Thoracic aorta (tissue), 2 donors: ENCODE measurements around the gene RPL39L. TPM values are rescaled to one million over a fixed set of nuclear protein-coding genes. Genes with fewer than 3 reads are reported as not detected.

ENCODE experiments used
- ATAC-seq: fragments of 150-250 bp; one replicate; pipeline ENCODE4 v1.8.0; 2017; ENCODE audit warnings: low read depth; ENCODE audit not compliant: insufficient number of reproducible peaks, low FRiP score
- DNase-seq: peaks from one replicate; pipeline ENCODE4 v3.0.0-alpha.2; 2020; ENCODE audit warnings: low spot score
- H3K27ac ChIP-seq, 2 donors: fragments of 200-600 bp; sonication (generic); 1 replicate in 1 of 2; 2 replicates in 1 of 2; pipeline ENCODE4 v1.5.1; 2016; ENCODE audit warnings: mild to moderate bottlenecking in 2 of 2, moderate library complexity in 2 of 2
- H3K27me3 ChIP-seq: fragments of 200-600 bp; sonication (generic); replicated peaks from 2 replicates; pipeline ENCODE4 v1.6.0; 2016; ENCODE audit warnings: mild to moderate bottlenecking; ENCODE audit not compliant: insufficient read depth
- H3K36me3 ChIP-seq: fragments of 200-600 bp; sonication (generic); one replicate; pipeline ENCODE4 v1.5.1; 2016
- H3K4me1 ChIP-seq, 2 donors: fragments of 200-600 bp; sonication (generic); 1 replicate in 1 of 2; 2 replicates in 1 of 2; pipeline versions ENCODE4 v1.5.1 to v1.6.0; 2016; ENCODE audit warnings: low read depth in 2 of 2, mild to moderate bottlenecking in 1 of 2; ENCODE audit not compliant: control insufficient read depth in 1 of 2
- H3K4me3 ChIP-seq: fragments of 200-600 bp; sonication (generic); 2 replicates; pipeline ENCODE4 v1.5.1; 2016; ENCODE audit warnings: mild to moderate bottlenecking
- H3K9me3 ChIP-seq: fragments of 200-600 bp; sonication (generic); 2 replicates; pipeline ENCODE4 v1.5.1; 2016
- CTCF ChIP-seq: fragments of 200-600 bp; sonication (generic); IDR thresholded peaks from one replicate; pipeline ENCODE4 v1.5.1; 2019; ENCODE audit warnings: antibody characterized with exemption
- total RNA-seq, 2 donors: library from RNA; depleted of rRNA; stranded (reverse); fragments of >200 nt; gene quantifications; one replicate each; pipeline versions ENCODE4 v1.1.0 to v1.2.3, GENCODE V29; 2016

The RPL39L gene
- total RNA-seq, 2 donors from 2014 or later, result 20.0 to 23.1 TPM

- no peaks in the 10 kb centered on the region for H3K9me3 ChIP-seq
- no peak overlapping the region for H3K4me3 ChIP-seq
- no peaks in the 10 kb centered on the region for H3K27me3 ChIP-seq
- no peaks in the 10 kb centered on the region for H3K36me3 ChIP-seq
- no peak for TF ChIP-seq CTCF
- DNase-seq, result no peak
- peaks cover 0 to 9% of the 10 kb centered on the region in 2 donors for H3K4me1 ChIP-seq
- ATAC-seq, result no peak
- H3K27ac ChIP-seq, result no peak overlapping the region
These were observed 22.3 kb upstream of the RPL39L start for GRCh38 chr3:187161556-187161955.

GRCh38 chr3:187150599-187150998 is 11.3 kb upstream of the RPL39L start:
- no peak for ATAC-seq
- DNase-seq, result no peak
- no peaks in the 10 kb centered on the region for H3K9me3 ChIP-seq

GRCh38 chr3:187150186-187150585 is 10.9 kb upstream of the RPL39L start:
- H3K27ac ChIP-seq, result no peak overlapping the region
- ATAC-seq, result no peak

More at GRCh38 chr3:187150599-187150998, 11.3 kb upstream of the RPL39L start:
- H3K27me3 ChIP-seq, result no peaks in the 10 kb centered on the region
- H3K4me3 ChIP-seq, result no peak overlapping the region
- TF ChIP-seq CTCF, result no peak
- H3K36me3 ChIP-seq, result no peaks in the 10 kb centered on the region
- no peak overlapping the region for H3K27ac ChIP-seq
- H3K4me1 ChIP-seq, result no peaks in the 10 kb centered on the region

GRCh38 chr3:187146389-187146788 is 7.1 kb upstream of the RPL39L start:
- no peak for ATAC-seq
- no peak for TF ChIP-seq CTCF
- H3K27me3 ChIP-seq, result no peaks in the 10 kb centered on the region

More at GRCh38 chr3:187150186-187150585, 10.9 kb upstream of the RPL39L start:
- no peaks in the 10 kb centered on the region for H3K9me3 ChIP-seq
- no peaks in the 10 kb centered on the region for H3K36me3 ChIP-seq
- no peak overlapping the region for H3K4me3 ChIP-seq
- no peaks in the 10 kb centered on the region for H3K4me1 ChIP-seq
- no peaks in the 10 kb centered on the region for H3K27me3 ChIP-seq
- no peak for TF ChIP-seq CTCF
- no peak for DNase-seq

GRCh38 chr3:187145149-187145895 is 6.0 kb upstream of the RPL39L start:
- TF ChIP-seq CTCF, result no peak
- Histone ChIP-seq H3K27me3 (no peaks in the 10 kb centered on the region), H3K4me3 (no peak overlapping the region), H3K27ac (no peak overlapping the region), H3K4me1 (no peaks in the 10 kb centered on the region), H3K36me3 (no peaks in the 10 kb centered on the region), H3K9me3 (no peaks in the 10 kb centered on the region)
- DNase-seq (no peak), ATAC-seq (no peak)

More at GRCh38 chr3:187146389-187146788, 7.1 kb upstream of the RPL39L start:
- no peaks in the 10 kb centered on the region for H3K36me3 ChIP-seq
- no peaks in the 10 kb centered on the region for H3K9me3 ChIP-seq
- no peak overlapping the region for H3K4me3 ChIP-seq
- no peak for DNase-seq
- no peaks in the 10 kb centered on the region for H3K4me1 ChIP-seq
- H3K27ac ChIP-seq, result no peak overlapping the region
